Ishikawa (cell line): ENCODE results near the gene EIF4E1B.
A peak's percentile ranks its signal among the peaks of the same experiment; 100 is the strongest.

Source experiments
- CEBPB ChIP-seq: IDR thresholded peaks from 2 replicates; pipeline ENCODE4 v1.6.1; 2012
- CREB1 ChIP-seq: IDR thresholded peaks from 2 replicates; pipeline ENCODE4 v1.6.1; 2012; ENCODE audit warnings: low read depth
- EGR1 ChIP-seq: IDR thresholded peaks from 2 replicates; pipeline ENCODE4 v1.6.1; 2012
- EP300 ChIP-seq: IDR thresholded peaks from 2 replicates; pipeline ENCODE4 v1.6.1; 2012; ENCODE audit warnings: borderline replicate concordance
- FOXM1 ChIP-seq: IDR thresholded peaks from 2 replicates; pipeline ENCODE4 v1.6.1; 2012; ENCODE audit warnings: low read depth, borderline replicate concordance
- NFIC ChIP-seq: IDR thresholded peaks from 2 replicates; pipeline ENCODE4 v1.6.1; 2012
- RAD21 ChIP-seq: IDR thresholded peaks from 2 replicates; pipeline ENCODE4 v1.6.1; 2012; ENCODE audit warnings: low read depth
- TAF1 ChIP-seq: IDR thresholded peaks from 2 replicates; pipeline ENCODE4 v1.6.1; 2012; ENCODE audit warnings: low read depth, mild to moderate bottlenecking
- TCF12 ChIP-seq: IDR thresholded peaks from 2 replicates; pipeline ENCODE4 v1.6.1; 2012; ENCODE audit warnings: low read depth
- TEAD4 ChIP-seq: IDR thresholded peaks from 2 replicates; pipeline ENCODE4 v1.6.1; 2012
- YY1 ChIP-seq: IDR thresholded peaks from 2 replicates; pipeline ENCODE4 v1.6.1; 2012; ENCODE audit warnings: low read depth
- ZBTB7A ChIP-seq: IDR thresholded peaks from 2 replicates; pipeline ENCODE4 v1.6.1; 2012; ENCODE audit warnings: low read depth
- TF ChIP-seq, protein P1 (sequence below): IDR thresholded peaks from 2 replicates; pipeline ENCODE4 v1.6.1; 2012; ENCODE audit warnings: low read depth, mild to moderate bottlenecking
- TF ChIP-seq, protein P2 (sequence below): IDR thresholded peaks from 2 replicates; pipeline ENCODE4 v1.6.1; 2012
- TF ChIP-seq, protein P3 (sequence below): IDR thresholded peaks from 2 replicates; pipeline ENCODE4 v1.6.1; 2012

EIF4E1B gene

DNA sequence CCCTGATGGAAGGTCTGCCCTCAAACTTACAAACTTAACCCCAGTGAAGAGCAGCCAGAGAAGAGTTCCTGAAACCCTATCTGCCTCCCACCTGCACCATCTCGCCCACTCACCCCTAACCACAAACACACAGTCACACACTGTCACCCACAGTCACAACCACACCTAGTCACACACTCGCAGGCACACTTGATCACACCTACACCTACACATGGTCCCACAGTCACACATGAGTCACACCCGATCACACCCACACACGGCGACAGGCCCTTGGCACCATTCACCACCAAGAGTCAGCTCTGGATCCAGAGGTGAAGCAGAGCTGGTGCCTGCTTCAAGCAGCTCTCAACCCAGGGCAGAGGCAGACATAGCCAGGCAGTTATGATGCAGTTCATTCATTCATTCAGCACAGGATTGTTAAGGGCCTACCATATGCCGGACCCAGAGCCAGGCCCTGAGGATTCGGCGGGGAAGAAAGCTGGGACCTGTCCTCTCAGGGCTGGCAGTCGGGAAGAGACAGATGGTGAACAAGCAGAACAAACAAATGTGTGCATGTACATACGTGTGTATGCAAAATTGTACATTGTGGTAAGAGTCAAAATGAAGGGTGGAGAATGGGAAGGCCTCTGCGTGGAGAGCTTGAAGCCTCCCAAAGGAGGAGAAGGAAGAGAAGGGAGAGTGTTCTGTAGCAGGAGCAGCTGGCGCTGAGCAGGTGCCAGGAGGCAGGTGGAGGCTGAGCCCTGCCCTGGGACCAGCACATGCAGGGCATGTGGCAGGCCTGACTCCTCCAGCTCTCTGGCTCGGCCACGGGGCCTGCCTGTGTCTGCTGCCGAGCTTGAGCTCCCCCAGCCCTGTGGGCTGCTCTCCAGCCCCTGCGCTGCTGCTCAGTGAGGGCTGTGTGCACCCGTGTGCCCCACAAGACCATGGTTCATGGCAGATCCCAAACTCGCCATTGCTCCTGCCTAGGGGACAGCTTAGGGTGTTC, 23.2 kb downstream of the EIF4E1B start:
- TF ChIP-seq EGR1 (no peak), TCF12 (no peak), TEAD4 (no peak)

DNA sequence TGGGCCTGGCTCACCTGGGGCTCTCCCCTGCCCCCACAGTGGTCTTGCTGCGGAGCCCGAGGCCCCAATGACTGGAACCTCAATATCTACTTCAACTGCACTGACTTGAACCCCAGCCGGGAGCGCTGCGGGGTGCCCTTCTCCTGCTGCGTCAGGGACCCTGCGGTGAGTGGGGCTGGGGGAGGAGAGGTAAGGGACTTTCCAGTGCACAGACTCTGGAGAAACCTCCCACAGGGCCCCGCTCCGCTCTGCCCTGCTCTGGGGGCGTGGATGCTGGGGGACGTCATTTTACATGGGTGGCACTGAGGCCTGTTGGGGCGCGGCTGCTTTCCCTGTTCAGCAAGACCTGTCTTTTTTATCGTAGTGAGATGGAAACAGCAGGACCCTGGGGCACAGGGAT, 24.4 kb downstream of the EIF4E1B start:
- TF ChIP-seq EP300 (no peak), YY1 (no peak), CREB1 (no peak), ZBTB7A (no peak), RAD21 (no peak), CEBPB (no peak)
- TF ChIP-seq, protein P1, sequence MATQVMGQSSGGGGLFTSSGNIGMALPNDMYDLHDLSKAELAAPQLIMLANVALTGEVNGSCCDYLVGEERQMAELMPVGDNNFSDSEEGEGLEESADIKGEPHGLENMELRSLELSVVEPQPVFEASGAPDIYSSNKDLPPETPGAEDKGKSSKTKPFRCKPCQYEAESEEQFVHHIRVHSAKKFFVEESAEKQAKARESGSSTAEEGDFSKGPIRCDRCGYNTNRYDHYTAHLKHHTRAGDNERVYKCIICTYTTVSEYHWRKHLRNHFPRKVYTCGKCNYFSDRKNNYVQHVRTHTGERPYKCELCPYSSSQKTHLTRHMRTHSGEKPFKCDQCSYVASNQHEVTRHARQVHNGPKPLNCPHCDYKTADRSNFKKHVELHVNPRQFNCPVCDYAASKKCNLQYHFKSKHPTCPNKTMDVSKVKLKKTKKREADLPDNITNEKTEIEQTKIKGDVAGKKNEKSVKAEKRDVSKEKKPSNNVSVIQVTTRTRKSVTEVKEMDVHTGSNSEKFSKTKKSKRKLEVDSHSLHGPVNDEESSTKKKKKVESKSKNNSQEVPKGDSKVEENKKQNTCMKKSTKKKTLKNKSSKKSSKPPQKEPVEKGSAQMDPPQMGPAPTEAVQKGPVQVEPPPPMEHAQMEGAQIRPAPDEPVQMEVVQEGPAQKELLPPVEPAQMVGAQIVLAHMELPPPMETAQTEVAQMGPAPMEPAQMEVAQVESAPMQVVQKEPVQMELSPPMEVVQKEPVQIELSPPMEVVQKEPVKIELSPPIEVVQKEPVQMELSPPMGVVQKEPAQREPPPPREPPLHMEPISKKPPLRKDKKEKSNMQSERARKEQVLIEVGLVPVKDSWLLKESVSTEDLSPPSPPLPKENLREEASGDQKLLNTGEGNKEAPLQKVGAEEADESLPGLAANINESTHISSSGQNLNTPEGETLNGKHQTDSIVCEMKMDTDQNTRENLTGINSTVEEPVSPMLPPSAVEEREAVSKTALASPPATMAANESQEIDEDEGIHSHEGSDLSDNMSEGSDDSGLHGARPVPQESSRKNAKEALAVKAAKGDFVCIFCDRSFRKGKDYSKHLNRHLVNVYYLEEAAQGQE: no peak
- TF ChIP-seq, protein P2, sequence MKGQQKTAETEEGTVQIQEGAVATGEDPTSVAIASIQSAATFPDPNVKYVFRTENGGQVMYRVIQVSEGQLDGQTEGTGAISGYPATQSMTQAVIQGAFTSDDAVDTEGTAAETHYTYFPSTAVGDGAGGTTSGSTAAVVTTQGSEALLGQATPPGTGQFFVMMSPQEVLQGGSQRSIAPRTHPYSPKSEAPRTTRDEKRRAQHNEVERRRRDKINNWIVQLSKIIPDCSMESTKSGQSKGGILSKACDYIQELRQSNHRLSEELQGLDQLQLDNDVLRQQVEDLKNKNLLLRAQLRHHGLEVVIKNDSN: no peak

DNA sequence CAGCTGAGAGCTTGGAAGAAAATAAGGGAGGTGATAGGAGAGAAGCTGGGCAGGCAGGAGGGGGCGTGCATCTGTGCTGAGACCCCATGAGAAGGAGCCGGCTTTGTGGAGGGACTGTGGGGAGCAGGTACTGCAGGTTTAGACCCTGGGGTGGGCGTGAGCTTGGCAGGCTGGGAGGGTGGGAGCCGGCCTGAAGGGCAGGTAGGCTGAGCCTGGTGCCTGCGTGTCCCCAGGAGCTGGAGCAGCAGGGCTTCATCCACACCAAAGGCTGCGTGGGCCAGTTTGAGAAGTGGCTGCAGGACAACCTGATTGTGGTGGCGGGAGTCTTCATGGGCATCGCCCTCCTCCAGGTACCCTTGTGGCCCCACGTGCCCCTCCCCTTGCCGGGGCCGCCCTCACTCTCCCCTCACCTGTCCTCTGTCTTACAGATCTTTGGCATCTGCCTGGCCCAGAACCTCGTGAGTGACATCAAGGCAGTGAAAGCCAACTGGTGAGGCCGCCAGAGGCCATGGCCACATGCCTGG, 26.1 kb downstream of the EIF4E1B start:
- TF ChIP-seq, protein P2: no peak
- TF ChIP-seq CEBPB (no peak), ZBTB7A (no peak), TEAD4 (no peak), YY1 (no peak)

DNA sequence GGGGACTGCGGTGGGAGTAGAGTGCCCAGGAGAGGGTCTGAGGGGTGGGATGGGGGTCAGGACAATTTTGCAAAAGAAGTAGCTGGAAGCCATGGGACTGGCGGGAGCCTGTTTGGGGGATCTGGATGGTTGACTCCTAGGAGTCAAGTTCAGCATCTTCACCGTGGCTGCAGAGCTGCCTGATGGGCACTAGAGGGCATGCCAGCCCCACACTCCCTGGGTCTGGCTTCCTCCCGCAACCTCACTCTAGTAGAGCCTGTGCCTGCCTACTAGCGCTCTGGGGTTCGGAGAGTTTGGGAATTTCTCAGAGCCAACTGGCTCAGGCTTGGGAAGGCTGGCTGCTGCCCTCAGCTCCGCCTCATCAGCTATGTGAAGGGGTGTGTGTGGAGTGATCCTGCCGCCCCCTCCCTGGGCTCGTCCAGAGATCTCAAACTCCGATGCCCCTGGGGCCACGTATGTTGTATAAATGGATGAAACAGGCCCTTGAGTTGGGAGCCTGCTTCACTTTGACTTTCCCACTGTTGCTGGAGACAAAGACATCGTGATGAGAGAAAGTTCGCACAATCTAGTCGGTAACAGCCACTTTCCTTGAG, 27.6 kb downstream of the EIF4E1B start:
- TF ChIP-seq EGR1 (no peak), TCF12 (no peak), RAD21 (peak; percentile 82), TAF1 (no peak)
- TF ChIP-seq, protein P2: no peak
- TF ChIP-seq, protein P3, sequence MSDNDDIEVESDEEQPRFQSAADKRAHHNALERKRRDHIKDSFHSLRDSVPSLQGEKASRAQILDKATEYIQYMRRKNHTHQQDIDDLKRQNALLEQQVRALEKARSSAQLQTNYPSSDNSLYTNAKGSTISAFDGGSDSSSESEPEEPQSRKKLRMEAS: no peak

DNA sequence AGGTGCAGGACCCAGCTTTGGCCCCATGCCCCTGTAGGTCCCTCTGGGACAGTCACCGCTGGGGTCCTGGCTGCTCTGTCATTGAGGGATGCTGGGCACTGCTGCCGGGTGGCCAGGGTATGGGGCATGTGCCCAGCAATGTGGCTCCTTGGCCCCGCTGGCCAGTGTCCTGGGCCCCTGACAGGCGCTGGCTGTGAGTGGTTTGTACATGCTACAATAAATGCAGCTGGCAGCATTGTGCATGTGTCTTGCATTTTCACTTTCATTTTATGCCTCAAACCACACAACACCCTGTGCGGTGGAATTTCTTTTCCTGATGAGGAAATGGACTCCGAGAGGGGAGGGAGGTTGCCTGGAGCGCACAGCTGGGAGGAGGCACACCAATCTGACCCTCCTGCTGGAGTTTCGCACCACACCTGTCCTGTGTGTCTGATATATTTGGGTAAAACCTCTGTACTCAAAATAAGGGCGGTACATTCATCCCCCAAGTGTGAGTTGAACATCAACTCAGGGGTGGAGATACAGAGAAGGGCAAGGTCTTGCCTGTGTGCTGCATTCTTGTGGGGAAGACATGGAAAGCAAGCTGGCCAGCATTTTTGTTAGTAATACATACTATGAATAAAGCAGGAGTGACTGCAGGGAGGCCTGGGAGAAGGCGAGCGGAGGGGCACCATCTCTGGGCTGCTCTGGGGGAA, 28.5 kb downstream of the EIF4E1B start:
- no peak for TF ChIP-seq CREB1
- no peak for TF ChIP-seq EP300
- TF ChIP-seq, protein P3: no peak
- no peak for TF ChIP-seq CEBPB
- no peak for TF ChIP-seq TAF1
- TF ChIP-seq TCF12: no peak
- no peak for TF ChIP-seq EGR1
- no peak for TF ChIP-seq NFIC
- TF ChIP-seq ZBTB7A: no peak
- no peak for TF ChIP-seq TEAD4
- no peak for TF ChIP-seq FOXM1
- TF ChIP-seq, protein P1: no peak
- TF ChIP-seq, protein P2: no peak
- TF ChIP-seq YY1: no peak
- no peak for TF ChIP-seq RAD21
